Esophagus squamous epithelium (tissue), 5 donors: ENCODE measurements around the gene DSCAML1. TPM values are rescaled to one million over a fixed set of nuclear protein-coding genes. Genes with fewer than 3 reads are reported as not detected.

ENCODE experiments used
- DNase-seq: peaks from one replicate; lab custom pipeline; 2025; lab: John Stamatoyannopoulos, UW
- H3K27ac ChIP-seq, 4 donors: fragments of 200-600 bp; sonication (generic); one replicate each; pipeline ENCODE4 v1.5.1; 2016 to 2019; ENCODE audit warnings: mild to moderate bottlenecking in 1 of 4
- H3K27me3 ChIP-seq, 4 donors: fragments of 200-600 bp; sonication (generic); 1 replicate in 3 of 4; 2 replicates in 1 of 4; pipeline versions ENCODE4 v1.5.1 to v1.6.0; 2017 to 2021; ENCODE audit warnings: antibody characterized with exemption in 1 of 4
- H3K36me3 ChIP-seq, 3 donors: fragments of 200-600 bp; sonication (generic); one replicate each; pipeline ENCODE4 v1.5.1; 2016 to 2019
- H3K4me1 ChIP-seq, 3 donors: fragments of 200-600 bp; sonication (generic); one replicate each; pipeline ENCODE4 v1.5.1; 2017 to 2019
- H3K4me3 ChIP-seq, 4 donors: fragments of 200-600 bp; sonication (generic); 1 replicate in 3 of 4; 2 replicates in 1 of 4; pipeline ENCODE4 v1.5.1; 2016 to 2019; ENCODE audit warnings: mild to moderate bottlenecking in 2 of 4, moderate library complexity in 1 of 4
- H3K9me3 ChIP-seq, 3 donors: fragments of 200-600 bp; sonication (generic); one replicate each; pipeline ENCODE4 v1.5.1; 2016 to 2019
- POLR2A ChIP-seq, 4 donors: fragments of 450-650 bp; IDR thresholded peaks; one replicate each; pipeline ENCODE4 v1.6.1; 2017; ENCODE audit warnings: antibody characterized with exemption in 4 of 4, mild to moderate bottlenecking in 4 of 4, moderate library complexity in 3 of 4
- WGBS, 2 donors: methylation state at CpG; one replicate each; pipeline ENCODE4 v1.1.5; 2018; 5-methylcytosine and 5-hydroxymethylcytosine counted together
- intact Hi-C: fragments of 100-400 bp; cut with DNase I; formaldehyde crosslinking; loops from one replicate; pipeline ENCODE4 v1.15.0; 2022
- total RNA-seq, 4 donors: library from RNA; depleted of rRNA; stranded (reverse); fragments of >200 nt; gene quantifications; one replicate each; pipeline ENCODE4 v1.1.0, GENCODE V29; 2016
- TF ChIP-seq, protein P1 (sequence below), 6 experiments: fragments of 450-650 bp in 4 of 6; fragments of 200-600 bp in 2 of 6; sonication (generic) in 2 of 6; IDR thresholded peaks; one replicate each; pipeline ENCODE4 v1.5.1; 2016 to 2019; ENCODE audit warnings: antibody characterized with exemption in 6 of 6, mild to moderate bottlenecking in 4 of 6, moderate library complexity in 4 of 6
- donor health status: DM: yes; HTN: yes; CAD: no.

Gene DSCAML1
- total RNA-seq, 4 donors from 2014 or later: 0.04 to 0.19 TPM; not detected in 2

DNA sequence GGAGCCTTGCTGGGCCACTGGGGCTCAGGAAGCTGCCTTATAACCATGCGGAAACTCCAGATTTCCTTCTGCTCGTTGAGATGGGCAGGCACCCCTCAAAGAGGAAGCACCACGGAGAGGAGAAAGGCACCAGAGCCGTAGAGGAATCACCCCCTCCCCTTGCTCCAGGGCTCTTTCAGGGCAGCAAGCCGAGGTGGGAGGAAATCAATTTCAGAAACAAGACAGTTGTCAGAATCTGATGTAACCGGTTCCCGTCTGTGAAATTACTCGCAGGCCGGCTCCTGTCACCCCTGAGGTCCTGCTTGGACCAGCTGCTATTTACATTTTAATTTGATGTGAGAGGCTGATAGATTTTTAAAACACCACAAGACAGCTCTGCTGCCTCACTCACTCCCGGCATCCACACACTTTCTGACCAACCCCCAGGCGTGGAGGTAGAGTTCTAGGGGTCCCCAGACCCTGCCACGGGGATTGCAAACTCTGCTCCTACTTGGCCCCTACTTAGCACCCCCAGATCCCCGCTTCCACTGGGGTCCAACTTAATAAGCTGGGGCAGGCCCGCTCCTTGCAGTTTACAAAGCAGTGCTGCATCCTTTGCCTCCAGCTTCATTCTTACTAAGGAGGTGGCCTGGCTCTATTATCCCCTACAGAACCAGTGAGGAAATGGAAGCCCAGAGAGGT lies 306.9 kb downstream of the DSCAML1 start:
- Histone ChIP-seq H3K27me3 (peaks cover 0 to 43% (median 0%) of the 10 kb centered on the region in 4 donors), H3K27ac (no peak overlapping the region), H3K9me3 (no peaks in the 10 kb centered on the region), H3K4me1 (no peaks in the 10 kb centered on the region), H3K36me3 (no peaks in the 10 kb centered on the region), H3K4me3 (no peak overlapping the region)
- intact Hi-C loops: no loop called here
- WGBS, 2 donors: 29 to 38% methylated on average over 7 to 8 of the region's 14 CpGs
- no peak for DNase-seq
- TF ChIP-seq, protein P1, sequence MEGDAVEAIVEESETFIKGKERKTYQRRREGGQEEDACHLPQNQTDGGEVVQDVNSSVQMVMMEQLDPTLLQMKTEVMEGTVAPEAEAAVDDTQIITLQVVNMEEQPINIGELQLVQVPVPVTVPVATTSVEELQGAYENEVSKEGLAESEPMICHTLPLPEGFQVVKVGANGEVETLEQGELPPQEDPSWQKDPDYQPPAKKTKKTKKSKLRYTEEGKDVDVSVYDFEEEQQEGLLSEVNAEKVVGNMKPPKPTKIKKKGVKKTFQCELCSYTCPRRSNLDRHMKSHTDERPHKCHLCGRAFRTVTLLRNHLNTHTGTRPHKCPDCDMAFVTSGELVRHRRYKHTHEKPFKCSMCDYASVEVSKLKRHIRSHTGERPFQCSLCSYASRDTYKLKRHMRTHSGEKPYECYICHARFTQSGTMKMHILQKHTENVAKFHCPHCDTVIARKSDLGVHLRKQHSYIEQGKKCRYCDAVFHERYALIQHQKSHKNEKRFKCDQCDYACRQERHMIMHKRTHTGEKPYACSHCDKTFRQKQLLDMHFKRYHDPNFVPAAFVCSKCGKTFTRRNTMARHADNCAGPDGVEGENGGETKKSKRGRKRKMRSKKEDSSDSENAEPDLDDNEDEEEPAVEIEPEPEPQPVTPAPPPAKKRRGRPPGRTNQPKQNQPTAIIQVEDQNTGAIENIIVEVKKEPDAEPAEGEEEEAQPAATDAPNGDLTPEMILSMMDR (IDR thresholded peaks at IDR 0.05): no peak
- no peak for TF ChIP-seq POLR2A (IDR thresholded peaks at IDR 0.05)

DNA sequence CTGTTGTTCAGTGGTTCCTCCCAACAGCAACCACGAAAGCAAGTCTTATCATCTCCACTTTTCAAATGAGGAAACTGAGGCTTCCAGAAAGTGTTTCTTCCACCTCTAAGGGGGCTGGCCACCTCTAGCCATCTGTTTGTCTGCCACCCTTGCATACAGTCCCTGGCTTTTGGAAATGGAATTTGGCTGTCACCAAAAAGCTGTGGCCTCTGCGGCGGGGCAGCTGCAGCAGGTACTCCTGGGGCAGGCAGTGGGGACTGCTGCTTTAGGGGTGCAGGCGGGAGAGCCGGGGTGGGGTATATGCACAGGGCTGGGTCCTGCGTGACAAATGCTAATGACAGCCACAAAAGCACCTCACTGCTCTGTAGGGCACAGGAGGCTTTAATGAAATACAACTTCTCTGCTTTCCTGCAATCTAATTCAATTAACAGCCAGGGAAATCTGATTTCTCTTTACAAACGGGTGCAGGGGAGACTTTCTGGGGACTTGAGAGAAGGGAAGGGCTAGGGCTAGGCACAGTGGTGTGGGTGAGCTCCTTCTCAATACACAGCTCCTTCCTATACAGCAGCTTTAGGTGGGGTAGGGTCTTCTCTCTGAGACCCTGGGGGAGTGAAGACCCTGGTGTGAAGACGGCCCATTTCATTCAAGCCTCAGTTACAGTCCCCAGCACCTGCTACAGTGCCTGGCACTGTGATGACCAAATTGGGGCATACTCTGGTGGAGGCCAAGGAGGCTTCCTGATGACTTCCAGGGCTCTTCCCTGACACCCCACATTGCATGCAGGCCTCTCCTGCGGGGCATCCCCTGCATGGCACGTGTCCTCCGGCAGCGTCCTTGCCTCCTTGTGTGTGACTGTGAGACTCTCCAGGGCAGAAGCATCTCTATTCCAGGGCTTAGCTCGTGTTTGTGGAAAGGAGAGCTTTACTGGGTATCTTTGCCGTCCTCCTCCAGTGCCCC lies 307.7 kb downstream of the DSCAML1 start:
- Histone ChIP-seq H3K27ac (no peak overlapping the region), H3K36me3 (no peaks in the 10 kb centered on the region), H3K9me3 (no peaks in the 10 kb centered on the region), H3K27me3 (peaks cover 0 to 46% (median 0%) of the 10 kb centered on the region in 4 donors), H3K4me1 (no peaks in the 10 kb centered on the region), H3K4me3 (no peak overlapping the region)
- no peak for DNase-seq
- intact Hi-C loops: no loop called here
- WGBS, 2 donors: 89 to 90% methylated on average over 3 to 4 of the region's 14 CpGs
- TF ChIP-seq POLR2A (IDR thresholded peaks at IDR 0.05): no peak
- TF ChIP-seq, protein P1 (IDR thresholded peaks at IDR 0.05): no peak

DNA sequence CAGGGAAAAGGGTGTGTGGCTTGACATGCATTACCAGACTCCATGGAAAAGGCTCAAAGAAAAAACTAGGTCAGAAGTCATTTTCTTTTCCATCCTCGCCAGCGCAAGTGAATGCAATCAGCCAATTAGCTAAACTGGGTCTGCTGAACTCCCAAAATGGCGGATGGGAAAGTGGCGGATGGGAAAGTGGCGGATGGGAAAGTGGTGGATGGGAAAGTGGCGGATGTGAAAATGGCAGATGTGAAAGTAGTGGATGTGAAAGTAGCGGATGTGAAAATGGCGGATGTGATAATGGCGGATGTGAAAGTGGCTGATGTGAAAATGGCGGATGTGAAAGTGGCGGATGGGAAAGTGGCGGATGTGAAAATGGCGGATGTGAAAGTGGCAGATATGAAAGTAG lies 311.0 kb downstream of the DSCAML1 start:
- no peaks in the 10 kb centered on the region for H3K9me3 ChIP-seq
- intact Hi-C loops: no loop called here
- no peak overlapping the region for H3K27ac ChIP-seq
- 90 to 95% methylated on average over 13 of the region's 13 CpGs for WGBS, 2 donors
- no peak for DNase-seq
- no peaks in the 10 kb centered on the region for H3K4me1 ChIP-seq
- H3K36me3 ChIP-seq: no peaks in the 10 kb centered on the region
- TF ChIP-seq, protein P1 (IDR thresholded peaks at IDR 0.05): no peak
- TF ChIP-seq POLR2A (IDR thresholded peaks at IDR 0.05): no peak
- H3K4me3 ChIP-seq: no peak overlapping the region
- H3K27me3 ChIP-seq: peaks cover 0 to 39% (median 0%) of the 10 kb centered on the region in 4 donors

DNA sequence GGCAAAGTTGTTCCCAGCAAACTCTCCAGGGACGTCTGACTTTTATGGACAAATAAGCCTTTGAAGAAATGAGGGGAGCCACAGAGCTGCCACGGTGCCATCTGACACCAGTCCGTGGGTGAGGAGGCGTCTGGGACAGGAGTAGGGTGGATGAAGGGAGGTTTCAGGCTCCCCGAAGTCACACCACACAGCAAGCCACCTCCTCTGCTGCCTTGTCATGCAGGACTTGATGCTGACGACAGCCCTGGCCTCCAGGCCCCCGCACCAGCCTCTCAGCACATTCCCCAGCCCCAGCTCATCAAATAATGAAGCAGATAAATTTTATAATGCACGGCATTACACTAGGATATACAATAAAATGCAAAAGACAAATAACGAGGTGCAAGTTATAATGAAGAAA lies 312.9 kb downstream of the DSCAML1 start:
- DNase-seq: no peak
- Histone ChIP-seq H3K27ac (no peak overlapping the region), H3K36me3 (no peaks in the 10 kb centered on the region), H3K4me3 (no peak overlapping the region), H3K27me3 (peaks cover 0 to 30% (median 0%) of the 10 kb centered on the region in 4 donors), H3K9me3 (no peaks in the 10 kb centered on the region), H3K4me1 (no peaks in the 10 kb centered on the region)
- TF ChIP-seq, protein P1 (IDR thresholded peaks at IDR 0.05): no peak
- no peak for TF ChIP-seq POLR2A (IDR thresholded peaks at IDR 0.05)
- 35 to 52% methylated on average over 5 to 6 of the region's 9 CpGs for WGBS, 2 donors
- intact Hi-C loops: no loop called here

DNA sequence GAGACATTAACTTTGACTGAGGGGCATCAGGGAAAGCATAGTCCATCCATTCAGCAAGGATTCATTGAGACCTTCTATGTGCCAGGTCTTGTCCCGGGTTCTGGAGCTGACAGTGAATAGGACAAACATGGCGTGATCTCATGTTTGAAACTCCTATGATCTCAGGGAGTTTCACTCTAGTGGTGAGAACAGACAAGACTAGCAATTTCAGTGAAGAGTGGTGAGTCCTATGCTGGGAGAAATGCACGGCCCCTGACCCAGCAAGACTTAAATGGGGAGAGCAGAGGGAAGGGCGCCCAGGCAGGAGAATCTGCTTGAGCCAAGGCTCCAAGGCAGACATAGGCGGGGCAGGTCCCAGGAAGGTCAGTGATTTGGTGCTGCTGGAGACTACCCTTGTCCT lies 313.6 kb downstream of the DSCAML1 start:
- 61 to 69% methylated on average over 5 of the region's 5 CpGs for WGBS, 2 donors
- intact Hi-C loops: no loop called here

More for the DNA sequence above, 313.6 kb downstream of the DSCAML1 start:
- Histone ChIP-seq H3K4me3 (no peak overlapping the region), H3K4me1 (no peaks in the 10 kb centered on the region), H3K36me3 (no peaks in the 10 kb centered on the region), H3K9me3 (no peaks in the 10 kb centered on the region), H3K27ac (no peak overlapping the region), H3K27me3 (peaks cover 0 to 30% (median 0%) of the 10 kb centered on the region in 4 donors)
- TF ChIP-seq, protein P1 (IDR thresholded peaks at IDR 0.05): no peak
- TF ChIP-seq POLR2A (IDR thresholded peaks at IDR 0.05): no peak
- DNase-seq: no peak
